ENCODE measurements around the gene SOX11.

GRCh38 chr2:5735521-5735861, 43.3 kb downstream of the SOX11 start:
- TF ChIP-seq CTCF (IDR thresholded peaks at IDR 0.05) = no peak
- no peak for TF ChIP-seq ZFX (IDR thresholded peaks at IDR 0.05; ENCODE audit: borderline replicate concordance)
